DND-41 (cell line): ENCODE data around the gene FAM131A.

Source experiments
- CTCF ChIP-seq: IDR thresholded peaks from 2 replicates; pipeline ENCODE4 v1.5.1; 2012; ENCODE audit warnings: borderline replicate concordance, low read length, moderate library complexity, mild to moderate bottlenecking; ENCODE audit not compliant: poor library complexity, severe bottlenecking; ENCODE audit errors: extremely low read depth
- EZH2 ChIP-seq: IDR thresholded peaks from 3 replicates; pipeline ENCODE4 v1.6.1; 2012; ENCODE audit warnings: borderline replicate concordance, low read depth, mild to moderate bottlenecking, moderate library complexity, low read length, inconsistent platforms; ENCODE audit not compliant: severe bottlenecking

GRCh38 chr3:184333190-184333589, 4.2 kb upstream of the FAM131A start:
- TF ChIP-seq EZH2 (no peak), CTCF (no peak)
